SK-N-SH (cell line): ENCODE measurements around the gene ZW10.

ENCODE experiments used
- CTCF ChIP-seq: fragments of 200-600 bp; sonication (generic); IDR thresholded peaks from 2 replicates; pipeline ENCODE4 v1.6.1; 2017; ENCODE audit warnings: antibody characterized with exemption, mild to moderate bottlenecking, moderate library complexity
- EZH2phosphoT487 ChIP-seq: fragments of 200-600 bp; sonication (generic); IDR thresholded peaks from 2 replicates; pipeline ENCODE4 v1.6.1; 2017; ENCODE audit warnings: low read depth, mixed run types, mild to moderate bottlenecking, antibody characterized with exemption, moderate library complexity, borderline replicate concordance
- FOXM1 ChIP-seq: IDR thresholded peaks from 2 replicates; pipeline ENCODE4 v1.4.0; 2012; ENCODE audit warnings: low read depth, mild to moderate bottlenecking
- JUND ChIP-seq: IDR thresholded peaks from 2 replicates; pipeline ENCODE4 v1.4.0; 2012
- MAX ChIP-seq: IDR thresholded peaks from 2 replicates; pipeline ENCODE4 v1.4.0; 2012; ENCODE audit warnings: low read depth
- PBX3 ChIP-seq: IDR thresholded peaks from 2 replicates; pipeline ENCODE4; 2012
- POLR2AphosphoS5 ChIP-seq: IDR thresholded peaks from 2 replicates; pipeline ENCODE4 v1.6.1; 2012; ENCODE audit warnings: low read depth, low read length
- RAD21 ChIP-seq: IDR thresholded peaks from 2 replicates; pipeline ENCODE4 v1.6.1; 2012; ENCODE audit warnings: mild to moderate bottlenecking, low read length
- RFX5 ChIP-seq: IDR thresholded peaks from 2 replicates; pipeline ENCODE4 v1.6.1; 2012; ENCODE audit warnings: mild to moderate bottlenecking, improper control_type of control experiment, low read length
- RXRA ChIP-seq: IDR thresholded peaks from 2 replicates; pipeline ENCODE4 v1.4.0; 2012; ENCODE audit warnings: low read depth, mild to moderate bottlenecking, borderline replicate concordance
- SIN3A ChIP-seq: IDR thresholded peaks from 2 replicates; pipeline ENCODE4 v1.6.1; 2012; ENCODE audit warnings: low read depth, mild to moderate bottlenecking, low read length, moderate library complexity, borderline replicate concordance
- TAF1 ChIP-seq: IDR thresholded peaks from 2 replicates; pipeline ENCODE4 v1.6.1; 2012; ENCODE audit warnings: low read depth, mild to moderate bottlenecking, low read length, moderate library complexity, borderline replicate concordance
- TCF12 ChIP-seq: IDR thresholded peaks from 2 replicates; pipeline ENCODE4 v1.4.0; 2012
- TEAD4 ChIP-seq: IDR thresholded peaks from 2 replicates; pipeline ENCODE4 v1.4.0; 2012; ENCODE audit warnings: mild to moderate bottlenecking, borderline replicate concordance; ENCODE audit not compliant: insufficient read depth

- no peak for TF ChIP-seq EZH2phosphoT487
- no peak for TF ChIP-seq TAF1
- no peak for TF ChIP-seq FOXM1
- TF ChIP-seq CTCF = no peak
- TF ChIP-seq RAD21 = no peak
- TF ChIP-seq POLR2AphosphoS5 = no peak
- TF ChIP-seq MAX = no peak
- TF ChIP-seq RFX5 = no peak
- no peak for TF ChIP-seq PBX3
- no peak for TF ChIP-seq TEAD4
- TF ChIP-seq JUND = no peak
- TF ChIP-seq RXRA = no peak
- no peak for TF ChIP-seq SIN3A
- no peak for TF ChIP-seq TCF12
Observed at GRCh38 chr11:113729456-113729855, 44.0 kb downstream of the ZW10 start.
